ENCODE measurements around the gene LETMD1. TPM values are rescaled to one million over a fixed set of nuclear protein-coding genes. Genes with fewer than 3 reads are reported as not detected.

Gene LETMD1
- total and polyA plus RNA-seq, 9 of the 15 experiments (the other 6 are each of a cell fraction or from before 2014, with no cell fraction given), result 58.7 to 163 (median 75.4) TPM

DNA sequence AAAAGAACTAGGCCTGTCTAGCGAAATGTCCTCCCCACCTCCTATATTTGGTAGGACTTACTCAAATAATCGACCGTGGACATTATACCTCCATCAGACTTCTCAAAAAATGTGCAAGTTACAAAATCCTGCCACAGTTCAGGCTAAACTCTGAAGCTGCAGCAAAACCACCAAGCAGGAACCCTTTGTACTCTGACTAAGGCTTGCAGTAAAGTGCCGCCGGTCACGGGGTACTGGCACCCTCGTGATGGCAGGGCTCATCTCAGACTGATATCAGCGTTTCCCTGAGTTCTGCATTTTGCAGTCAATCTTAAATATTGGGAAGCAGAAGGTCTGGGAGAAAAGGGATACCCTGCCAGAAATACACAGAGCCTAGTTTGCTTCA, 39.1 kb upstream of the LETMD1 start:
- in situ Hi-C loops (cut with MboI) (no loop called here), intact Hi-C loops (cut with micrococcal nuclease) (no loop called here)
- WGBS (ENCODE audit: insufficient coverage, low coverage, missing lambda C conversion rate), result 90% methylated on average over 8 of the region's 8 CpGs
- Histone ChIP-seq H3K4me1 (replicated peaks in 1 of 2; ENCODE audit: control insufficient read depth in 2 of 2, insufficient read depth in 2 of 2, low read length in 2 of 2) (peaks cover 3 to 13% of the 10 kb centered on the region in 2 experiments; a peak in 4 of 5 replicates), H3K36me3 (ENCODE audit: control insufficient read depth, insufficient read depth, low read length) (peaks cover 45% of the 10 kb centered on the region), H2AFZ (ENCODE audit: low read depth, low read length) (no peak overlapping the region), H3K9me1 (ENCODE audit: control insufficient read depth, insufficient read depth, low read length) (no peaks in the 10 kb centered on the region), H3K9ac (ENCODE audit: insufficient read depth in 1 of 2, low read depth in 2 of 2, low read length in 2 of 2) (no peak overlapping the region), H3K9me3 (replicated peaks; ENCODE audit: control insufficient read depth, insufficient read depth, low read depth, low read length) (no peaks in the 10 kb centered on the region), H3K27ac (ENCODE audit: extremely low read depth, low read depth, low read length) (no peak overlapping the region), H3K4me2 (ENCODE audit: insufficient read depth, low read length) (no peak overlapping the region), H3K79me2 (ENCODE audit: control insufficient read depth, insufficient read depth, low read length) (peaks cover 45% of the 10 kb centered on the region), H3K27me3 (ENCODE audit: control insufficient read depth in 2 of 2, insufficient read depth in 2 of 2, low read length in 2 of 2) (no peaks in the 10 kb centered on the region), H4K20me1 (replicated peaks; ENCODE audit: control insufficient read depth, insufficient read depth, low read length) (no peaks in the 10 kb centered on the region), H3K4me3 (no peak overlapping the region)
- ChIA-PET CTCF (ENCODE audit: low intra/inter-chr PET ratio) (no interaction called here), POLR2A (interaction anchor here (0.5 to 1.3 kb wide), 9 partner anchors 9 to 899 kb away, joined by 3 to 5 read pairs (median 3); no protein-coding TSS in a partner anchor)
- no TSS peak for BruUV-seq (replicated peaks)
- no peak for FAIRE-seq
- no peak for ATAC-seq
- DNase-seq (ENCODE audit: extremely low read depth in 1 of 4, low spot score in 3 of 4), result no peak
- TF ChIP-seq XRCC4 (IDR thresholded peaks at IDR 0.05; ENCODE audit: extremely low read depth, insufficient read depth, insufficient read length) (no peak), CREB1 (IDR thresholded peaks at IDR 0.05) (no peak), CREB1 (CRISPR knock-in tag; IDR thresholded peaks at IDR 0.05) (no peak), ZNF583 (CRISPR knock-in tag; IDR thresholded peaks at IDR 0.05) (no peak), ARID3B (CRISPR knock-in tag; IDR thresholded peaks at IDR 0.05; ENCODE audit: borderline replicate concordance) (no peak), SMARCA4 (IDR thresholded peaks at IDR 0.05) (no peak), BRD9 (IDR thresholded peaks at IDR 0.05; ENCODE audit: low read depth, partially characterized antibody) (no peak), PRPF4 (IDR thresholded peaks at IDR 0.05; ENCODE audit: insufficient read depth, low read depth, low read length, poor library complexity, severe bottlenecking) (no peak), ZNF707 (CRISPR knock-in tag; conservative IDR thresholded peaks at IDR 0.05) (no peak), ZNF57 (CRISPR knock-in tag; IDR thresholded peaks at IDR 0.05) (no peak), KLF6 (CRISPR knock-in tag; IDR thresholded peaks at IDR 0.05; ENCODE audit: borderline replicate concordance) (no peak)
- TF ChIP-seq, protein P1, sequence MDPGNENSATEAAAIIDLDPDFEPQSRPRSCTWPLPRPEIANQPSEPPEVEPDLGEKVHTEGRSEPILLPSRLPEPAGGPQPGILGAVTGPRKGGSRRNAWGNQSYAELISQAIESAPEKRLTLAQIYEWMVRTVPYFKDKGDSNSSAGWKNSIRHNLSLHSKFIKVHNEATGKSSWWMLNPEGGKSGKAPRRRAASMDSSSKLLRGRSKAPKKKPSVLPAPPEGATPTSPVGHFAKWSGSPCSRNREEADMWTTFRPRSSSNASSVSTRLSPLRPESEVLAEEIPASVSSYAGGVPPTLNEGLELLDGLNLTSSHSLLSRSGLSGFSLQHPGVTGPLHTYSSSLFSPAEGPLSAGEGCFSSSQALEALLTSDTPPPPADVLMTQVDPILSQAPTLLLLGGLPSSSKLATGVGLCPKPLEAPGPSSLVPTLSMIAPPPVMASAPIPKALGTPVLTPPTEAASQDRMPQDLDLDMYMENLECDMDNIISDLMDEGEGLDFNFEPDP (CRISPR knock-in tag; IDR thresholded peaks at IDR 0.05), result no peak
- TF ChIP-seq, protein P2, sequence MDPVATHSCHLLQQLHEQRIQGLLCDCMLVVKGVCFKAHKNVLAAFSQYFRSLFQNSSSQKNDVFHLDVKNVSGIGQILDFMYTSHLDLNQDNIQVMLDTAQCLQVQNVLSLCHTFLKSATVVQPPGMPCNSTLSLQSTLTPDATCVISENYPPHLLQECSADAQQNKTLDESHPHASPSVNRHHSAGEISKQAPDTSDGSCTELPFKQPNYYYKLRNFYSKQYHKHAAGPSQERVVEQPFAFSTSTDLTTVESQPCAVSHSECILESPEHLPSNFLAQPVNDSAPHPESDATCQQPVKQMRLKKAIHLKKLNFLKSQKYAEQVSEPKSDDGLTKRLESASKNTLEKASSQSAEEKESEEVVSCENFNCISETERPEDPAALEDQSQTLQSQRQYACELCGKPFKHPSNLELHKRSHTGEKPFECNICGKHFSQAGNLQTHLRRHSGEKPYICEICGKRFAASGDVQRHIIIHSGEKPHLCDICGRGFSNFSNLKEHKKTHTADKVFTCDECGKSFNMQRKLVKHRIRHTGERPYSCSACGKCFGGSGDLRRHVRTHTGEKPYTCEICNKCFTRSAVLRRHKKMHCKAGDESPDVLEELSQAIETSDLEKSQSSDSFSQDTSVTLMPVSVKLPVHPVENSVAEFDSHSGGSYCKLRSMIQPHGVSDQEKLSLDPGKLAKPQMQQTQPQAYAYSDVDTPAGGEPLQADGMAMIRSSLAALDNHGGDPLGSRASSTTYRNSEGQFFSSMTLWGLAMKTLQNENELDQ (CRISPR knock-in tag; IDR thresholded peaks at IDR 0.05; ENCODE audit: borderline replicate concordance), result no peak
- TF ChIP-seq, protein P3, sequence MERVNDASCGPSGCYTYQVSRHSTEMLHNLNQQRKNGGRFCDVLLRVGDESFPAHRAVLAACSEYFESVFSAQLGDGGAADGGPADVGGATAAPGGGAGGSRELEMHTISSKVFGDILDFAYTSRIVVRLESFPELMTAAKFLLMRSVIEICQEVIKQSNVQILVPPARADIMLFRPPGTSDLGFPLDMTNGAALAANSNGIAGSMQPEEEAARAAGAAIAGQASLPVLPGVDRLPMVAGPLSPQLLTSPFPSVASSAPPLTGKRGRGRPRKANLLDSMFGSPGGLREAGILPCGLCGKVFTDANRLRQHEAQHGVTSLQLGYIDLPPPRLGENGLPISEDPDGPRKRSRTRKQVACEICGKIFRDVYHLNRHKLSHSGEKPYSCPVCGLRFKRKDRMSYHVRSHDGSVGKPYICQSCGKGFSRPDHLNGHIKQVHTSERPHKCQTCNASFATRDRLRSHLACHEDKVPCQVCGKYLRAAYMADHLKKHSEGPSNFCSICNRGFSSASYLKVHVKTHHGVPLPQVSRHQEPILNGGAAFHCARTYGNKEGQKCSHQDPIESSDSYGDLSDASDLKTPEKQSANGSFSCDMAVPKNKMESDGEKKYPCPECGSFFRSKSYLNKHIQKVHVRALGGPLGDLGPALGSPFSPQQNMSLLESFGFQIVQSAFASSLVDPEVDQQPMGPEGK (CRISPR knock-in tag; IDR thresholded peaks at IDR 0.05; ENCODE audit: borderline replicate concordance), result no peak

Measured in K562 (cell line).